HepG2 (cell line): ENCODE results near the gene S100A7. TPM values are rescaled to one million over a fixed set of nuclear protein-coding genes. Genes with fewer than 3 reads are reported as not detected.

Source experiments
- ATF7-NPFF ChIP-seq: sonication (generic); formaldehyde crosslinking; IDR thresholded peaks from 2 replicates; pipeline ENCODE4 v1.8.1; 2023; ENCODE audit warnings: mild to moderate bottlenecking, low read depth, missing genetic modification reagents, moderate library complexity
- BCL6 ChIP-seq: IDR thresholded peaks from 2 replicates; pipeline ENCODE4 v1.6.1; 2016; ENCODE audit warnings: missing genetic modification reagents, missing compliant biosample characterization
- ELF4 ChIP-seq: sonication (generic); formaldehyde crosslinking; IDR thresholded peaks from 2 replicates; pipeline ENCODE4 v1.5.0; 2020; ENCODE audit warnings: missing genetic modification reagents, mild to moderate bottlenecking, moderate library complexity, borderline replicate concordance
- HES4 ChIP-seq: sonication (generic); formaldehyde crosslinking; IDR thresholded peaks from 2 replicates; pipeline ENCODE4 v1.9.0; 2021; ENCODE audit warnings: mild to moderate bottlenecking, missing genetic modification reagents, borderline replicate concordance
- HNRNPL ChIP-seq: fragments of 200-400 bp; formaldehyde crosslinking; IDR thresholded peaks from 2 replicates; pipeline ENCODE4 v1.6.1; 2017; ENCODE audit warnings: mild to moderate bottlenecking, low read depth, low read length
- MIER3 ChIP-seq: IDR thresholded peaks from 2 replicates; pipeline ENCODE4 v1.6.1; 2016; ENCODE audit warnings: missing compliant biosample characterization, borderline replicate concordance
- MYNN ChIP-seq: sonication (generic); formaldehyde crosslinking; IDR thresholded peaks from 2 replicates; pipeline ENCODE4 v1.4.0; 2020; ENCODE audit warnings: mild to moderate bottlenecking, low read depth, missing genetic modification reagents
- ONECUT2 ChIP-seq: sonication (generic); formaldehyde crosslinking; IDR thresholded peaks from 2 replicates; pipeline ENCODE4 v1.4.0; 2020; ENCODE audit warnings: missing genetic modification reagents
- SNAPC2 ChIP-seq: sonication (generic); formaldehyde crosslinking; IDR thresholded peaks from 2 replicates; pipeline ENCODE4 v1.8.1; 2022; ENCODE audit warnings: mild to moderate bottlenecking, missing genetic modification reagents
- TARDBP ChIP-seq: sonication (generic); formaldehyde crosslinking; IDR thresholded peaks from 2 replicates; pipeline ENCODE4 v1.8.0; 2022; ENCODE audit warnings: mild to moderate bottlenecking, missing genetic modification reagents
- ZNF572 ChIP-seq: sonication (generic); formaldehyde crosslinking; IDR thresholded peaks from 2 replicates; pipeline ENCODE4 v1.5.1; 2020; ENCODE audit warnings: mild to moderate bottlenecking, missing genetic modification reagents
- ZNF704 ChIP-seq: sonication (generic); formaldehyde crosslinking; IDR thresholded peaks from 2 replicates; pipeline ENCODE4 v1.8.1; 2023; ENCODE audit warnings: mild to moderate bottlenecking, inconsistent platforms, moderate library complexity, missing genetic modification reagents, borderline replicate concordance
- ZNF878 ChIP-seq: sonication (generic); formaldehyde crosslinking; IDR thresholded peaks from 2 replicates; pipeline ENCODE4 v1.8.1; 2023; ENCODE audit warnings: mild to moderate bottlenecking, missing genetic modification reagents, moderate library complexity
- polyA plus RNA-seq, 8 experiments: library from polyadenylated mRNA; depleted of rRNA in 3 of 8; stranded (reverse) in 7 of 8; unstranded in 1 of 8; fragments of >200 nt; fragmentation: Illumina TruSeq in 4 of 8; extraction: Trizol in 4 of 8; gene quantifications; 2 replicates each; pipeline versions ENCODE4 v1.2.1 to v1.2.3, GENCODE V29; 2011 to 2016; ENCODE audit warnings: low read depth in 4 of 8, missing spikeins in 1 of 8, mixed read lengths in 1 of 8; ENCODE audit not compliant: insufficient read depth in 1 of 8
- total RNA-seq, 5 experiments: library from RNA; depleted of rRNA; stranded (reverse); fragments of >200 nt; fragmentation: Illumina TruSeq; extraction: Trizol; gene quantifications; 2 replicates each; pipeline ENCODE4 v1.2.3, GENCODE V29; 2016; ENCODE audit warnings: low read depth in 1 of 5
- TF ChIP-seq, protein P1 (sequence below): sonication (generic); formaldehyde crosslinking; IDR thresholded peaks from 2 replicates; pipeline ENCODE4 v1.4.0; 2020; ENCODE audit warnings: missing genetic modification reagents, borderline replicate concordance
- TF ChIP-seq, protein P2 (sequence below): sonication (generic); formaldehyde crosslinking; IDR thresholded peaks from 2 replicates; pipeline ENCODE4 v1.4.0; 2020; ENCODE audit warnings: mild to moderate bottlenecking, missing genetic modification reagents
- TF ChIP-seq, protein P3 (sequence below): IDR thresholded peaks from 2 replicates; pipeline ENCODE4 v1.6.1; 2012; ENCODE audit warnings: low read length, improper control_type of control experiment
- TF ChIP-seq, protein P4 (sequence below): fragments of 450-650 bp; IDR thresholded peaks from 2 replicates; pipeline ENCODE4 v1.6.1; 2017; ENCODE audit warnings: mild to moderate bottlenecking

The S100A7 gene
- total and polyA plus RNA-seq, 2 of the 13 experiments (the other 11 are each of a cell fraction or from before 2014, with no cell fraction given): not detected

- TF ChIP-seq, protein P1, sequence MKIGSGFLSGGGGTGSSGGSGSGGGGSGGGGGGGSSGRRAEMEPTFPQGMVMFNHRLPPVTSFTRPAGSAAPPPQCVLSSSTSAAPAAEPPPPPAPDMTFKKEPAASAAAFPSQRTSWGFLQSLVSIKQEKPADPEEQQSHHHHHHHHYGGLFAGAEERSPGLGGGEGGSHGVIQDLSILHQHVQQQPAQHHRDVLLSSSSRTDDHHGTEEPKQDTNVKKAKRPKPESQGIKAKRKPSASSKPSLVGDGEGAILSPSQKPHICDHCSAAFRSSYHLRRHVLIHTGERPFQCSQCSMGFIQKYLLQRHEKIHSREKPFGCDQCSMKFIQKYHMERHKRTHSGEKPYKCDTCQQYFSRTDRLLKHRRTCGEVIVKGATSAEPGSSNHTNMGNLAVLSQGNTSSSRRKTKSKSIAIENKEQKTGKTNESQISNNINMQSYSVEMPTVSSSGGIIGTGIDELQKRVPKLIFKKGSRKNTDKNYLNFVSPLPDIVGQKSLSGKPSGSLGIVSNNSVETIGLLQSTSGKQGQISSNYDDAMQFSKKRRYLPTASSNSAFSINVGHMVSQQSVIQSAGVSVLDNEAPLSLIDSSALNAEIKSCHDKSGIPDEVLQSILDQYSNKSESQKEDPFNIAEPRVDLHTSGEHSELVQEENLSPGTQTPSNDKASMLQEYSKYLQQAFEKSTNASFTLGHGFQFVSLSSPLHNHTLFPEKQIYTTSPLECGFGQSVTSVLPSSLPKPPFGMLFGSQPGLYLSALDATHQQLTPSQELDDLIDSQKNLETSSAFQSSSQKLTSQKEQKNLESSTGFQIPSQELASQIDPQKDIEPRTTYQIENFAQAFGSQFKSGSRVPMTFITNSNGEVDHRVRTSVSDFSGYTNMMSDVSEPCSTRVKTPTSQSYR (CRISPR knock-in tag): peak; percentile 80; the same call in 1 of the 2 replicates
- TF ChIP-seq, protein P2, sequence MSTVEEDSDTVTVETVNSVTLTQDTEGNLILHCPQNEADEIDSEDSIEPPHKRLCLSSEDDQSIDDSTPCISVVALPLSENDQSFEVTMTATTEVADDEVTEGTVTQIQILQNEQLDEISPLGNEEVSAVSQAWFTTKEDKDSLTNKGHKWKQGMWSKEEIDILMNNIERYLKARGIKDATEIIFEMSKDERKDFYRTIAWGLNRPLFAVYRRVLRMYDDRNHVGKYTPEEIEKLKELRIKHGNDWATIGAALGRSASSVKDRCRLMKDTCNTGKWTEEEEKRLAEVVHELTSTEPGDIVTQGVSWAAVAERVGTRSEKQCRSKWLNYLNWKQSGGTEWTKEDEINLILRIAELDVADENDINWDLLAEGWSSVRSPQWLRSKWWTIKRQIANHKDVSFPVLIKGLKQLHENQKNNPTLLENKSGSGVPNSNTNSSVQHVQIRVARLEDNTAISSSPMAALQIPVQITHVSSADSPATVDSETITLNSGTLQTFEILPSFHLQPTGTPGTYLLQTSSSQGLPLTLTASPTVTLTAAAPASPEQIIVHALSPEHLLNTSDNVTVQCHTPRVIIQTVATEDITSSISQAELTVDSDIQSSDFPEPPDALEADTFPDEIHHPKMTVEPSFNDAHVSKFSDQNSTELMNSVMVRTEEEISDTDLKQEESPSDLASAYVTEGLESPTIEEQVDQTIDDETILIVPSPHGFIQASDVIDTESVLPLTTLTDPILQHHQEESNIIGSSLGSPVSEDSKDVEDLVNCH (CRISPR knock-in tag): no peak
- no peak for TF ChIP-seq ZNF704
- TF ChIP-seq BCL6: no peak
- TF ChIP-seq ONECUT2: no peak
- no peak for TF ChIP-seq MIER3 (CRISPR knock-in tag)
- no peak for TF ChIP-seq ZNF878 (CRISPR knock-in tag)
- no peak for TF ChIP-seq HNRNPL
- TF ChIP-seq, protein P3, sequence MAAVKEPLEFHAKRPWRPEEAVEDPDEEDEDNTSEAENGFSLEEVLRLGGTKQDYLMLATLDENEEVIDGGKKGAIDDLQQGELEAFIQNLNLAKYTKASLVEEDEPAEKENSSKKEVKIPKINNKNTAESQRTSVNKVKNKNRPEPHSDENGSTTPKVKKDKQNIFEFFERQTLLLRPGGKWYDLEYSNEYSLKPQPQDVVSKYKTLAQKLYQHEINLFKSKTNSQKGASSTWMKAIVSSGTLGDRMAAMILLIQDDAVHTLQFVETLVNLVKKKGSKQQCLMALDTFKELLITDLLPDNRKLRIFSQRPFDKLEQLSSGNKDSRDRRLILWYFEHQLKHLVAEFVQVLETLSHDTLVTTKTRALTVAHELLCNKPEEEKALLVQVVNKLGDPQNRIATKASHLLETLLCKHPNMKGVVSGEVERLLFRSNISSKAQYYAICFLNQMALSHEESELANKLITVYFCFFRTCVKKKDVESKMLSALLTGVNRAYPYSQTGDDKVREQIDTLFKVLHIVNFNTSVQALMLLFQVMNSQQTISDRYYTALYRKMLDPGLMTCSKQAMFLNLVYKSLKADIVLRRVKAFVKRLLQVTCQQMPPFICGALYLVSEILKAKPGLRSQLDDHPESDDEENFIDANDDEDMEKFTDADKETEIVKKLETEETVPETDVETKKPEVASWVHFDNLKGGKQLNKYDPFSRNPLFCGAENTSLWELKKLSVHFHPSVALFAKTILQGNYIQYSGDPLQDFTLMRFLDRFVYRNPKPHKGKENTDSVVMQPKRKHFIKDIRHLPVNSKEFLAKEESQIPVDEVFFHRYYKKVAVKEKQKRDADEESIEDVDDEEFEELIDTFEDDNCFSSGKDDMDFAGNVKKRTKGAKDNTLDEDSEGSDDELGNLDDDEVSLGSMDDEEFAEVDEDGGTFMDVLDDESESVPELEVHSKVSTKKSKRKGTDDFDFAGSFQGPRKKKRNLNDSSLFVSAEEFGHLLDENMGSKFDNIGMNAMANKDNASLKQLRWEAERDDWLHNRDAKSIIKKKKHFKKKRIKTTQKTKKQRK: no peak
- no peak for TF ChIP-seq ELF4 (CRISPR knock-in tag)
- TF ChIP-seq MYNN (CRISPR knock-in tag): no peak
- TF ChIP-seq SNAPC2 (CRISPR knock-in tag): no peak
- TF ChIP-seq ATF7-NPFF (CRISPR knock-in tag): no peak
- TF ChIP-seq, protein P4, sequence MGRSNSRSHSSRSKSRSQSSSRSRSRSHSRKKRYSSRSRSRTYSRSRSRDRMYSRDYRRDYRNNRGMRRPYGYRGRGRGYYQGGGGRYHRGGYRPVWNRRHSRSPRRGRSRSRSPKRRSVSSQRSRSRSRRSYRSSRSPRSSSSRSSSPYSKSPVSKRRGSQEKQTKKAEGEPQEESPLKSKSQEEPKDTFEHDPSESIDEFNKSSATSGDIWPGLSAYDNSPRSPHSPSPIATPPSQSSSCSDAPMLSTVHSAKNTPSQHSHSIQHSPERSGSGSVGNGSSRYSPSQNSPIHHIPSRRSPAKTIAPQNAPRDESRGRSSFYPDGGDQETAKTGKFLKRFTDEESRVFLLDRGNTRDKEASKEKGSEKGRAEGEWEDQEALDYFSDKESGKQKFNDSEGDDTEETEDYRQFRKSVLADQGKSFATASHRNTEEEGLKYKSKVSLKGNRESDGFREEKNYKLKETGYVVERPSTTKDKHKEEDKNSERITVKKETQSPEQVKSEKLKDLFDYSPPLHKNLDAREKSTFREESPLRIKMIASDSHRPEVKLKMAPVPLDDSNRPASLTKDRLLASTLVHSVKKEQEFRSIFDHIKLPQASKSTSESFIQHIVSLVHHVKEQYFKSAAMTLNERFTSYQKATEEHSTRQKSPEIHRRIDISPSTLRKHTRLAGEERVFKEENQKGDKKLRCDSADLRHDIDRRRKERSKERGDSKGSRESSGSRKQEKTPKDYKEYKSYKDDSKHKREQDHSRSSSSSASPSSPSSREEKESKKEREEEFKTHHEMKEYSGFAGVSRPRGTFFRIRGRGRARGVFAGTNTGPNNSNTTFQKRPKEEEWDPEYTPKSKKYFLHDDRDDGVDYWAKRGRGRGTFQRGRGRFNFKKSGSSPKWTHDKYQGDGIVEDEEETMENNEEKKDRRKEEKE: no peak
- no peak for TF ChIP-seq HES4 (CRISPR knock-in tag)
- no peak for TF ChIP-seq ZNF572 (CRISPR knock-in tag)
- no peak for TF ChIP-seq TARDBP (CRISPR knock-in tag)
These were observed 46.5 kb upstream of the S100A7 start (continued) for GRCh38 chr1:153506831-153507413.
